GM18858 (cell line): ENCODE measurements around the gene FGR.

Experiments used
- ATAC-seq: cut with Tn5 transposase; IDR thresholded peaks from one replicate; pipeline ENCODE4 v1.9.1; 2021; ENCODE audit not compliant: unreplicated experiment

Gene FGR

GRCh38 chr1:27617420-27617819, 17.6 kb downstream of the FGR start:
- ATAC-seq: no peak

DNA sequence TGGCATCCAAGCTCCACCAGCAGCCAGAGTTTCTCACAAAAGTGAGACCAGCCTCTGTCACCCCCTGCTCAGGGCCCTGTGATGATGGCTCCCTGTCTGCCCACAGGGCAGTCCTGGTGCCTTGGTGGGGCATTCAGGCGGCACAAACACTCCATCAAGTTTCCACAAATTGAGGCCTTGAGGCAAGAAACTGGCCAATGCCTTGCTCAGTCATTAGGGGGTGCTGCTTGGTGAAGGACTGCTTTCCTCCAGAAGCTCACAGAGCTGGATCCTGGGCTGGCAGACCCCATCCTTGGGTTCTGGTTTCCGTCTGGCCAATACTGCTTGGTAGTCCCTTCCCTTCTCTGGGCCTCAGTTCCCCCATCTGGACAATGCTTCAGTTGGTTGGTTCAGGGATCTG, 18.5 kb downstream of the FGR start:
- no peak for ATAC-seq

- ATAC-seq: no peak
These were observed 19.4 kb downstream of the FGR start for GRCh38 chr1:27615346-27616192.

DNA sequence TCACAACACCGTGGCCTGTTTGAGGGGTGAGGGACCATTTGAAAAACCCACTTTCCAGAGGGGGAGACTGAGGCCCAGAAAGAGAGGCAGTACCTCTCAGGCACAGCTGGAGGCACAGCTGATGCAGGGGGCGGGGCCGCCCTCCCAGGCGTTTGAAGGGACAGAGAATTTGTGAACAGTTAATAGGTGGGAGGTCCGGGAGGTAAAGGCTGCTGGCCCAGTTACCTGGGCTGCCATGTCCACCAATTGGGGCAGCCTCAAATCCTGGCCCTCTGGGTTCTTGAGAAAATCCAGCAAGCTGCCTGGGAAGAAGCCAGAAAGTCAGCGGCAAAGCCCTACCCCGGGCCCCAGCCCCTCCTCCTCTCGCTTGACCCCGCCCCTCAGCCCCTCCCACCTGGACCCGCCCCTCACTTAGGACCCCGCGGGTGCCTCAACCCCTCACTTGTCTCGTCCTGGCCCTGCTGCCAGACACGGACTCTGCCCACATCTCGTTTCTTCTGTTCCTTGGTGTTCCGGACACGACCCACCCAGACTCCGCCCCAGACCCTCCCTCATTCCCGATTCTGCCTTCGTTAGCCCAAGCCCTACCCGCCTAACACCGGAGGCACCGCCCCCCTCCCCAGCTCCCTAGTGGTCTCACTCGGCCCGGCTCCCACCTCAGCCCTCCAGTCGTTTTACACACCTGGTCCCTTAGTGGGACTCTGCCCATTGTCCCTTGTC, 20.2 kb downstream of the FGR start:
- no peak for ATAC-seq

DNA sequence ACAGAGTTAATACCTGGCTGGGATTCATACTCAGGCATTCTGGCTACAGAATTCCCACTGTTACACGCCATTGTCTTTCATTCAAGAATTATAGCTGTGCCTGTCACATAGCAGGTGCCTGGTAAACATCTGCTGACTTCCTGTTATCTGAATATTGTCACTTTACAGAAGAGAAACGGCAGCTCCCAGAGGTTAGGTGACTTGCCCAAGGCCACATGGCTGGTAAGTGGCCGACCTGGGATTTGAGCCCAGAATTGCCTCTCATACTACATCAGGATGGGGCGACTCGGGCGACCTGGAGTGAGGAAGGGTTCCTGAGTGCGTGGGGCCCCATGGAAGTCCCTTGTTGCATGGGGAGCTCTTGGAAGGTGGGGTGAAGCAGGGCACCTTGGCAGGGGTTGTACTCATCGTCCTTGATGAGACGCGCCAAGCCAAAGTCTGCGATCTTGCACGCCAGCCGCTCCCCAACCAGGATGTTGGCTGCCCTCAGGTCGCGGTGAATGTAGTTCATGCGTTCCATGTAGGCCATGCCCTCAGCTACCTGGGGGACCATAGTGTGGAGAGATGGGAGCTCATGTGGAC, 20.9 kb downstream of the FGR start:
- no peak for ATAC-seq

DNA sequence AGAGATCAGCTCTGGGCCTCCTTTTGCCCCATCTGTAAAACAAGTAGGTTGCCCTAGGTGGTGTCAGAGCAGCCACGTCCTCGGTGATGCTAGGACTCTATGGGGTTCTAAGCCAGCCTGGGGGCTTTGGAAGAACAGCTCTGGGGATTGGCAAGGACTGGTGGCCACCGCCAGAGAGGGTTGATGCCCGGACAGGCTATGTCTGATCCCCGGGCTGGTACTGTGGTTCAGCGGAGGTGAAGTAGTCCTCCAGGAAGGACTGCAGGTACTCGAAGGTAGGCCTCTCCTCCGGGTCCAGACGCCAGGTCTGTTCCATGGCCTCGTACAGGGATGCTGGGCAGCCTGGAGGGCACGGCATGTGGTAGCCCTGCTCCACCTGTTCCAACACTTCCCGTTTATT, 22.3 kb downstream of the FGR start:
- ATAC-seq: no peak

- no peak for ATAC-seq
These were observed 23.5 kb downstream of the FGR start for GRCh38 chr1:27611450-27611849.

DNA sequence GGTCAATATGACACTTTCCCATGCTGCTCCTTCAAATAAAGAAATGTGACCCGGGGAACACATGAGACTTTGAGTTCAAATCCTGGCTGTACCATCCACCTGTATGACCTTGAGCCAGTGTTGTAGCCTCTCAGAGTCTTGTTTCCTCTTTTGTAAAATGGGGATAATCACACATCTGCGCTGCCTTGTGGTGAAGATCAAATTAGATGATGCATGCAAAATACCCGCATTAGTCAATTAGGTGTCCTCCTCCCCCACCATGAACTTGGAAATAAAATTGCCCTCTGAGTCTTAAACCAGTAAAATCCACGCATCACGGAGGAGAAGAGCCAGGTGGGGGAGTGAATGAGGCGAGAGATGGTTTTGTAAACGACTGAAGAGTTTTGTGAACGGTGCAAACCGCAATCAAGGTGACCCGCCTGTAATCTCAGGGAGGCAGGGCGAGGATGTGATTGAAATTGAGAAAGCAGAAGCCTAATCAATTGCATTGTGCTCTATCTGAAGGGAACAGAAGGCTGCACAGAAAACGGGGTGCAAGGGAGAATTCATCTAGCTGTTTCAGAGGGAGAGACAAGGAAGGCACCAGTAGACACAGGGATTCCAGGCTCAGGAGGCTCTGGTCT, 25.3 kb downstream of the FGR start:
- ATAC-seq: no peak

GRCh38 chr1:27609210-27609555, 25.8 kb downstream of the FGR start:
- ATAC-seq: no peak

GRCh38 chr1:27607239-27607804, 27.7 kb downstream of the FGR start:
- no peak for ATAC-seq

- ATAC-seq: no peak
These were observed 28.2 kb downstream of the FGR start for GRCh38 chr1:27606708-27607238.

- ATAC-seq: no peak
These were observed 28.9 kb downstream of the FGR start for GRCh38 chr1:27605796-27606707.

GRCh38 chr1:27605300-27605766, 29.7 kb downstream of the FGR start:
- no peak for ATAC-seq

GRCh38 chr1:27604579-27605299, 30.2 kb downstream of the FGR start:
- no peak for ATAC-seq

GRCh38 chr1:27603681-27604578, 31.1 kb downstream of the FGR start, which contains the start of gene AHDC1:
AHDC1 (minus strand) TSS chr1:27604144; CDS start chr1:27552115, 52,029 bp downstream.
- ATAC-seq: no peak

DNA sequence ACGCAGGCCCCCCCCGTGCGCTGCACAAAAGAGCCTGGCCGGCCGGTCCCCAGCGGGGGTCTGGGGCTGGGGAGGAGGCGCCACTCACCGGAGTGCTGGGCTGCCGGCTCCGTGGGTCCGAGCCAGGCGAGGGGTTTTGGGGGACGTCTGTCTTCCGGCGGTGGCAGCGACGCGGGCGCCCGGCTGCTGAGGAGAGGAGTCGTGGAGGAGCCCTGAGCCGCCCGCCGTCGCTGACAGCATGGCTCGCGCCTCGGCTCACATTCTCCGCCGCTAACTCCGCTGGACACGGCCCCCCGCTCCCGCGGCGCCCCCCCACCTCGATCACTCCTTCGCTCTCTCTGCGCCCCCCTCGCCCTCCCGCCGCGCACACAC, 31.7 kb downstream of the FGR start:
- no peak for ATAC-seq

DNA sequence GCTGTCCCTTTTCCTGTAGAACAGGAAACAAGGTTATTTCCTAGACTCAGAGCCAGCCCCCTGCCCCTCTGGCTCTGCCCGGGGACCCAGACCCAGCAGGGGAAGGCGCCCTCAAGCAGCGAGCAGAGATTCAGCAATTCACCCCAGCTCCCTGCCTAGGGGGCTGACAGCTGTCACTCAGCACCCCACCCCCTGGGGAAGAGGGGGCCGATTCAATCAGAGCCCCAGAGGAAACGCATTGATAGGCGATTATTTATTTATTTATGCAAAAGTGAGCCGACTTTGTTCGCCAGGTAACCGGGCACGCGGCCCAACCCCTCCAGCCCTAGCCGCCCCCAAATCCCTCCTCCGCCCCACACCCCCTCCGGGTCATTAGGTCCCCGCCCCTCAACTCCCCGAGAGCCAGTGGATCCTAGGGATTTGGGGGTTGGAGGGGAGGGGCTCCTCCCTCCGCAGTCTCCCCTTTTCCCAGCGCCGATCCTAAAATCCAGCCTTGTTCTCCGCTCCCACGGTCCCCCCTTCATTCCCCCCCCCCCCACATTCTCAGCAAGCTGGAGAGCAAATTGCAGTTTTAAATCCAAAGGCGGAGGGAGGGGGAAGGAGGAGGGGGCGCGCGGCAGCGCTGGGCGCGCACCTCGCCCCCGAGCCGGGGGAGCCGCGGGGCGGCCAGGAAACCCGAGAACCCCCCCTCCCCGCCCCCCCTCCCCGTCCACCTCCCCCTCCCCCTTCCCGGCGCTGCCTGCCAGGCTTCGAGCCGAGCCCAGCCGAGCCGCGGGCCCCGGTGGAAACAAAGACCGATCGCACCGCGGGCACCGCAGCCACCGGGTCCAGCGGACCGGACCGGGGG, 32.3 kb downstream of the FGR start:
- ATAC-seq: no peak
